Muscle layer of duodenum (tissue), 2 donors: ENCODE data around the gene HOXD9.
A peak's percentile ranks its signal among the peaks of the same experiment; 100 is the strongest.

Experiments
- H3K27ac ChIP-seq: one replicate; pipeline ENCODE4 v1.7.0; 2013; ENCODE audit warnings: mild to moderate bottlenecking, low read length
- H3K27me3 ChIP-seq: one replicate; pipeline ENCODE4 v1.7.0; 2013; ENCODE audit warnings: low read depth, mild to moderate bottlenecking, control low read depth, low read length
- H3K36me3 ChIP-seq, 2 donors: one replicate each; pipeline ENCODE4 v1.7.0; 2013; ENCODE audit warnings: low read length in 2 of 2, control low read depth in 1 of 2, mild to moderate bottlenecking in 1 of 2; ENCODE audit not compliant: insufficient read depth in 2 of 2, control insufficient read depth in 1 of 2
- H3K4me1 ChIP-seq, 2 donors: one replicate each; pipeline ENCODE4 v1.7.0; 2013; ENCODE audit warnings: low read length in 2 of 2, mild to moderate bottlenecking in 2 of 2, control low read depth in 1 of 2, moderate library complexity in 1 of 2; ENCODE audit not compliant: insufficient read depth in 2 of 2, control insufficient read depth in 1 of 2
- H3K4me3 ChIP-seq, 2 donors: one replicate each; pipeline ENCODE4 v1.7.0; 2013; ENCODE audit warnings: low read length in 2 of 2, low read depth in 1 of 2, mild to moderate bottlenecking in 1 of 2
- H3K9me3 ChIP-seq, 2 donors: one replicate each; pipeline ENCODE4 v1.7.0; 2013; ENCODE audit warnings: low read length in 2 of 2, control low read depth in 1 of 2, mild to moderate bottlenecking in 1 of 2; ENCODE audit not compliant: control insufficient read depth in 1 of 2
- donor health status: healthy.

HOXD9 gene

GRCh38 chr2:176130957-176131847 is 8.7 kb downstream of the HOXD9 start:
- Histone ChIP-seq H3K4me1 (peaks cover 0 to 17% of the 10 kb centered on the region in 2 donors), H3K27me3 (peaks cover 80% of the 10 kb centered on the region), H3K36me3 (no peaks in the 10 kb centered on the region), H3K4me3 (peak overlapping the region; percentile 13 to 63), H3K9me3 (peaks cover 0 to 5% of the 10 kb centered on the region in 2 donors), H3K27ac (no peak overlapping the region)

DNA sequence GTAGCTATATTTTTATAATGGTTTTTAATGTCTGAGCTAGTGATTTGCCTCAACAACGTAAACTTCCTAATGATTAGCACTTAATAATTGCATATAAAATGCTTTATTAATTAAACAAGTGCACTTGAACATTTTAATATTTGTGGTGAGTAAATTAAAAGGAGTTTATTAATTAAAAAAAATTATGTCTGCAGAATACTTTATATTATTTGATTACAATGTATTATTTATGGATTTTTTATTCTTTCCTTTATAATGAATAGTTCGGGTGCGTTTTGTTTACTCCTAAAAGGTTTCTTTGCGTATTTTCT is 9.3 kb downstream of the HOXD9 start:
- peaks cover 0 to 20% of the 10 kb centered on the region in 2 donors for H3K4me1 ChIP-seq
- H3K27me3 ChIP-seq, result peaks cover 80% of the 10 kb centered on the region
- H3K4me3 ChIP-seq, result no peak overlapping the region
- H3K27ac ChIP-seq, result no peak overlapping the region
- peaks cover 0 to 5% of the 10 kb centered on the region in 2 donors for H3K9me3 ChIP-seq
- H3K36me3 ChIP-seq, result no peaks in the 10 kb centered on the region

GRCh38 chr2:176132205-176133171 is 10.0 kb downstream of the HOXD9 start:
- H3K27ac ChIP-seq, result peak overlapping the region; percentile 1
- H3K4me1 ChIP-seq, result peaks cover 0 to 23% of the 10 kb centered on the region in 2 donors
- peaks cover 0 to 5% of the 10 kb centered on the region in 2 donors for H3K9me3 ChIP-seq
- peak overlapping the region; percentile 27 to 63 for H3K4me3 ChIP-seq
- peaks cover 81% of the 10 kb centered on the region for H3K27me3 ChIP-seq
- H3K36me3 ChIP-seq, result no peaks in the 10 kb centered on the region

DNA sequence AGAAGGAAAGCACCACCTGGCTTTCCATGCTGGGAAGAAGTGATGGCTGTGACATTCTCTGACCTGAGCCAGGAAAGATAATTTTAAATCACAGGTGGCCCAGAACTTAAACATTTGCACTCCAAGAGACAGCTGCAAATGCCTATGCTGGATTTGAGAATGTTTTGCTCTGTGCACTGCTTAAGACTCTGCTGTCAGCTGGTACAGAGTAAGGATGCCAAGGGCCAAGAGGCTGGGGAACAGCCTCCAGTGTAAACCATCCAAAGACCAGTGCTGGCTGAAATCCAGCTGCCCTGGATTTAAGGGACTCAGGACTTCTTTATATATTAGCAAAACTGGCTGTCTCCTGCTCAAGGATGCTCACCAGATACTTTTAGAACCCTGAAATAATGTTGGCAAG is 10.9 kb downstream of the HOXD9 start:
- Histone ChIP-seq H3K27ac (no peak overlapping the region), H3K4me3 (no peak overlapping the region), H3K27me3 (peaks cover 81% of the 10 kb centered on the region), H3K4me1 (peaks cover 0 to 23% of the 10 kb centered on the region in 2 donors), H3K36me3 (no peaks in the 10 kb centered on the region), H3K9me3 (peaks cover 0 to 5% of the 10 kb centered on the region in 2 donors)

DNA sequence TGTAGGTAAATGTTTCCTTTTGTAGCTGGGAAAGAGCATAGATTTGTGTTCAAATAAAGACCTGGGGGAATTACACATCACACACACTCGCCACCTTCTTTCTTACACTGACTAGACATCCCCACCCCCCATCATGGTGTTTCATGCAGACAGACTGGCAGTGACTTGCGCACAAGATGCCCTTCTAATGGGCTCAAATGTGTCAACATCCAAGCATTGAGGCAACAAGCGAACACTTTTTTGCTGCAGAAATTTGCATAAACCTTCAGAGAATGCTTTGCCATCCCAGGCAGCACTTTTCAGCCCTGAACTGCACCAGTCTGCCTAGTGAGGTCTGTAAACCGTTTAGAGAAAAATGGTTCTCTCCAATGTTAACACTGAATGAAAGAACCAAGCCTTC is 11.5 kb downstream of the HOXD9 start:
- no peak overlapping the region for H3K27ac ChIP-seq
- peaks cover 0 to 5% of the 10 kb centered on the region in 2 donors for H3K9me3 ChIP-seq
- H3K4me1 ChIP-seq, result peaks cover 0 to 17% of the 10 kb centered on the region in 2 donors
- H3K4me3 ChIP-seq, result no peak overlapping the region
- no peaks in the 10 kb centered on the region for H3K36me3 ChIP-seq
- H3K27me3 ChIP-seq, result peaks cover 81% of the 10 kb centered on the region

- peaks cover 0 to 14% of the 10 kb centered on the region in 2 donors for H3K4me1 ChIP-seq
- no peak overlapping the region for H3K27ac ChIP-seq
- H3K27me3 ChIP-seq, result peaks cover 86% of the 10 kb centered on the region
- H3K4me3 ChIP-seq, result no peak overlapping the region
- H3K36me3 ChIP-seq, result no peaks in the 10 kb centered on the region
- H3K9me3 ChIP-seq, result peaks cover 0 to 5% of the 10 kb centered on the region in 2 donors
Observed at GRCh38 chr2:176135035-176135440, 12.5 kb downstream of the HOXD9 start.

DNA sequence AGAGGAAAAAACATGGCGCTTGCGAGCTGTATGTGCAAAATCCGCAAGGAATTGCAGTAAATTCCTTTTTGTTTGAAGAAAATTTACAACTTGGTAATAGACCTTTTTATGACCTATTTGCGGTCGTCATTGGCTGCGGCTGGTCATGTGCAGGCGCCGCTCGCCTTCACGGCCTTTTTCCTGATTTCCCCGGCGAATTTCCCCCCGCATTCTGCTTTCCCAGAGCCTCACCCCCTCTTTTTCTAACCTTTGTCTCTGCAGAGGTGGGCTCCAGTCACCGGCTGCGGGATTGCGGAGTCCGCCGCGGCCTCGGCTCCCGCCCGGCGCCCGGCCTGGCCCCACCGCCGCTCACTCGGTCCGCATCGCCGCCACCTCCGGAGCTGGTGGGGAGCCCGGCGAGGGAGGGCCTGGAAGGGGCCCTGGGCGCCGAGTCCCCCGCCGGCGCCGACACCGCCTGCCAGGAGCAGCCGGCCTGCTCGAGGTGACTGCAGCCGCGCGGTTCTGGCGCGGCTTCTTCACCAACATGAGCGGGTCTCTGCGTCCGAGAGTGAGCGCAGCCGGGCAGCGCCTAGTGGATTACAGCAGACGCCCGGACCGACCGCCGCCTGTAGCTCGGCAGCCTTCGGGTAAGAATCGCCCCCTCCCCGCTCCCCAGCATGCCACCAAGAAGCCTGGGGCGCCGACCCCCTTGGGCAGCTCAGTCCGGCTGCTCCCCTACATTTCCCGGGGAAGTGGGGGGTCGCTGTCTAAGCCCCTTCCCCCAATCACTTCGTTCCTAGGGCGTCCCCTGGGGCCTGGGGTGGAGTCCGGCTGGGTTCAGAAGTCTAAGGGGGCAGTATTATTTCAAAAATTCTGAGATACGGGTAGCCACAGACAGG is 14.1 kb downstream of the HOXD9 start:
- H3K9me3 ChIP-seq, result peaks cover 0 to 5% of the 10 kb centered on the region in 2 donors
- H3K27ac ChIP-seq, result no peak overlapping the region
- H3K4me1 ChIP-seq, result peaks cover 0 to 19% of the 10 kb centered on the region in 2 donors
- H3K4me3 ChIP-seq, result peak overlapping the region; percentile 51 to 61
- H3K36me3 ChIP-seq, result no peaks in the 10 kb centered on the region
- peaks cover 86% of the 10 kb centered on the region for H3K27me3 ChIP-seq

- peak overlapping the region in 1 of 2 donors; percentile 33 for H3K4me3 ChIP-seq
- peaks cover 83% of the 10 kb centered on the region for H3K27me3 ChIP-seq
- peaks cover 0 to 19% of the 10 kb centered on the region in 2 donors for H3K4me1 ChIP-seq
- peaks cover 0 to 5% of the 10 kb centered on the region in 2 donors for H3K9me3 ChIP-seq
- no peaks in the 10 kb centered on the region for H3K36me3 ChIP-seq
- H3K27ac ChIP-seq, result no peak overlapping the region
Observed at GRCh38 chr2:176137252-176137580, 14.7 kb downstream of the HOXD9 start.

DNA sequence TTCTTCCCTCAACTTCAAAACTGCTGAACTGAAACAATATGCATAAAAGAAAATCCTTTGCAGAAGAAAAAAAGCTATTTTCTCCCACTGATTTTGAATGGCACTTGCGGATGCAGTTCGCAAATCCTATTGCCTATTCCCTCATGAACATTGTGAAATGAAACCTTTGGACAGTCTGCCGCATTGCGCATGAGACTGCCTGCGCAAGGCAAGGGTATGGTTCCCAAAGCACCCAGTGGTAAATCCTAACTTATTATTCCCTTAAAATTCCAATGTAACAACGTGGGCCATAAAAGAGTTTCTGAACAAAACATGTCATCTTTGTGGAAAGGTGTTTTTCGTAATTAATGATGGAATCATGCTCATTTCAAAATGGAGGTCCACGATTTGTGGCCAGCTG is 15.4 kb downstream of the HOXD9 start:
- Histone ChIP-seq H3K9me3 (peaks cover 0 to 5% of the 10 kb centered on the region in 2 donors), H3K4me1 (peaks cover 0 to 19% of the 10 kb centered on the region in 2 donors), H3K36me3 (no peaks in the 10 kb centered on the region), H3K4me3 (peak overlapping the region in 1 of 2 donors; percentile 17), H3K27me3 (peaks cover 83% of the 10 kb centered on the region), H3K27ac (no peak overlapping the region)

DNA sequence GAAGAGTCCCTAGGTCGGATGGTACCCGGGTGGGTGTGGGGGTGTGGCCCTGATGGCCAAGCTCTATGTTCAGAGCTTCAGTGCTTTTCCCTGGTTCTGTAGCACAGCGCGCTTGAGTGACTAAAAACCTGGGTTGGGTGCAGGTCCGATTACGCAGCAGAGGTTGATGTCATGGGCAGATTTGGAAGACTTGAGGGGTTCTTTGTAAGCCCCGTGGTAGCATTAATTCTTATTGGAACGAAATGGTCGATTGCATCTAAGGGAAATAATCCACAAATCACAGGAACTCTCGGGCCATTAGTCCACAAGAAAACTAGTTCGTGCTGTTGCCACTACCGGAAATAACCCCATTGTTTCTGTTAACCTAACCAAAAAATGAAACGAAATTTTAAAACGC is 16.0 kb downstream of the HOXD9 start:
- Histone ChIP-seq H3K27ac (peak overlapping the region; percentile 36), H3K36me3 (no peaks in the 10 kb centered on the region), H3K4me3 (no peak overlapping the region), H3K9me3 (peaks cover 0 to 5% of the 10 kb centered on the region in 2 donors), H3K4me1 (peaks cover 0 to 19% of the 10 kb centered on the region in 2 donors), H3K27me3 (peaks cover 77% of the 10 kb centered on the region)
